Measurements from ENCODE around the gene PRSS2. TPM values are rescaled to one million over a fixed set of nuclear protein-coding genes. Genes with fewer than 3 reads are reported as not detected.

The PRSS2 gene
- total RNA-seq, 4 donors from 2014 or later: 0.39 TPM; not detected in 3

DNA sequence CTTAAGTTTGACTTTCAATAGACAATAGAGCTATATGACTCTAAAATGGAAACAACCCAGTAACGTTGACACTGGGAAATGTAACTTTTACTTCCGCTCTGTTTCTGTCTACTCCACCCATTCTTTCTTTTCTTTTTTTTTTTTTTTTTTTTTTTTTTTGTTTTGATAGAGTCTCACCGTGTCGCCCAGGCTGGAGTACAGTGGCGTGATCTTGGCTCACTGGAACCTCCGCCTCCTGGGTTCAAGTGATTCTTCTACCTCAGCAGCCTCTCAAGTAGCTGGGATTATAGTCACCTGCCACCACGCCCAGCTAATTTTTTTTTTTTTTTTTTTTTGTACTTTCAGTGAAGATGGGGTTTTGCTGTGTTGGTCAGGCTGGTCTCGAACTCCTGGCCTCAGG, 13.9 kb downstream of the PRSS2 start:
- Histone ChIP-seq H3K27ac (replicated peaks in 1 of 4) (no peak overlapping the region), H3K36me3 (no peaks in the 10 kb centered on the region), H3K27me3 (peaks cover 0 to 17% (median 0%) of the 10 kb centered on the region in 4 donors), H3K4me1 (peaks cover 0 to 7% (median 4%) of the 10 kb centered on the region in 4 donors), H3K9me3 (no peaks in the 10 kb centered on the region), H3K4me3 (no peak overlapping the region)
- TF ChIP-seq CTCF (IDR thresholded peaks at IDR 0.05) (no peak), POLR2AphosphoS5 (IDR thresholded peaks at IDR 0.05) (no peak), EP300 (IDR thresholded peaks at IDR 0.05) (no peak), POLR2A (IDR thresholded peaks at IDR 0.05; ENCODE audit: low read depth) (no peak)
- intact Hi-C loops (cut with DNase I): loop anchor here (5.0 to 10.0 kb wide), 3 partner anchors 152 to 250 kb away; no protein-coding TSS in a partner anchor
- 87% methylated on average over 8 of the region's 8 CpGs for WGBS
- DNase-seq (ENCODE audit: extremely low spot score): no peak

GRCh38 chr7:142785841-142786250, 15.1 kb downstream of the PRSS2 start:
- no peak for TF ChIP-seq POLR2A (IDR thresholded peaks at IDR 0.05; ENCODE audit: low read depth)
- TF ChIP-seq POLR2AphosphoS5 (IDR thresholded peaks at IDR 0.05): no peak
- TF ChIP-seq CTCF (IDR thresholded peaks at IDR 0.05): no peak
- TF ChIP-seq EP300 (IDR thresholded peaks at IDR 0.05): no peak
- no peak for DNase-seq (ENCODE audit: extremely low spot score)
- Histone ChIP-seq H3K4me3 (no peak overlapping the region), H3K36me3 (no peaks in the 10 kb centered on the region), H3K27ac (replicated peaks in 1 of 4) (no peak overlapping the region), H3K9me3 (no peaks in the 10 kb centered on the region), H3K4me1 (peaks cover 0 to 7% (median 4%) of the 10 kb centered on the region in 4 donors), H3K27me3 (peaks cover 0 to 17% (median 0%) of the 10 kb centered on the region in 4 donors)
- intact Hi-C loops (cut with DNase I): loop anchor here (10.0 kb wide), 1 partner anchor 251 kb away; no protein-coding TSS in a partner anchor
- 84% methylated on average over 8 of the region's 8 CpGs for WGBS

DNA sequence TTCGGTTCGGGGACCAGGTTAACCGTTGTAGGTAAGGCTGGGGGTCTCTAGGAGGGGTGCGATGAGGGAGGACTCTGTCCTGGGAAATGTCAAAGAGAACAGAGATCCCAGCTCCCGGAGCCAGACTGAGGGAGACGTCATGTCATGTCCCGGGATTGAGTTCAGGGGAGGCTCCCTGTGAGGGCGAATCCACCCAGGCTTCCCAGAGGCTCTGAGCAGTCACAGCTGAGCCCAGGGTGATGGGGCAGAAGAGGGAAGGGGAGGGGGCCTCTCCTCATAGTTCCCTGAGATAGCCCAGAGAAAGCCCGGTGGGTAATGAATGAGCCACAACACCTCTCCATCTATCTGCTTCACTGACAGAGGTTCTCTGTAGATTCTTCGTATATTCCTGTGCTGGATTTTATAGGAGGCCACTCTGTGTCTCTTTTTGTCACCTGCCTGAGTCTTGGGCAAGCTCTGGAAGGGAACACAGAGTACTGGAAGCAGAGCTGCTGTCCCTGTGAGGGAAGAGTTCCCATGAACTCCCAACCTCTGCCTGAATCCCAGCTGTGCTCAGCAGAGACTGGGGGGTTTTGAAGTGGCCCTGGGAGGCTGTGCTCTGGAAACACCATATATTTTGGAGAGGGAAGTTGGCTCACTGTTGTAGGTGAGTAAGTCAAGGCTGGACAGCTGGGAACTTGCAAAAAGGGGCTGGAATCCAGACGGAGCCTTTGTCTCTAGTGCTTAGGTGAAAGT, 16.4 kb downstream of the PRSS2 start:
- no peaks in the 10 kb centered on the region for H3K36me3 ChIP-seq
- no peak for TF ChIP-seq EP300 (IDR thresholded peaks at IDR 0.05)
- no peak for TF ChIP-seq POLR2AphosphoS5 (IDR thresholded peaks at IDR 0.05)
- no peak for TF ChIP-seq POLR2A (IDR thresholded peaks at IDR 0.05; ENCODE audit: low read depth)
- no peak for TF ChIP-seq CTCF (IDR thresholded peaks at IDR 0.05)
- H3K9me3 ChIP-seq: no peaks in the 10 kb centered on the region
- H3K27me3 ChIP-seq: peaks cover 0 to 25% (median 0%) of the 10 kb centered on the region in 4 donors
- H3K27ac ChIP-seq (replicated peaks in 1 of 4): no peak overlapping the region
- no peak for DNase-seq (ENCODE audit: extremely low spot score)
- intact Hi-C loops (cut with DNase I): loop anchor here (10.0 kb wide), 1 partner anchor 252 kb away; no protein-coding TSS in a partner anchor
- H3K4me1 ChIP-seq: peaks cover 0 to 7% (median 4%) of the 10 kb centered on the region in 4 donors
- 74% methylated on average over 8 of the region's 11 CpGs for WGBS
- no peak overlapping the region for H3K4me3 ChIP-seq

GRCh38 chr7:142787783-142788182, 17.0 kb downstream of the PRSS2 start:
- WGBS: 89% methylated on average over 6 of the region's 6 CpGs
- H3K36me3 ChIP-seq: no peaks in the 10 kb centered on the region

More at GRCh38 chr7:142787783-142788182, 17.0 kb downstream of the PRSS2 start:
- TF ChIP-seq POLR2AphosphoS5 (IDR thresholded peaks at IDR 0.05) (no peak), EP300 (IDR thresholded peaks at IDR 0.05) (no peak), POLR2A (IDR thresholded peaks at IDR 0.05; ENCODE audit: low read depth) (no peak), CTCF (IDR thresholded peaks at IDR 0.05) (no peak)
- Histone ChIP-seq H3K27me3 (peaks cover 0 to 24% (median 0%) of the 10 kb centered on the region in 4 donors), H3K9me3 (no peaks in the 10 kb centered on the region), H3K4me3 (no peak overlapping the region), H3K27ac (replicated peaks in 1 of 4) (no peak overlapping the region), H3K4me1 (peaks cover 0 to 6% (median 4%) of the 10 kb centered on the region in 4 donors)
- no peak for DNase-seq (ENCODE audit: extremely low spot score)
- intact Hi-C loops (cut with DNase I): loop anchor here (10.0 kb wide), 1 partner anchor 253 kb away; no protein-coding TSS in a partner anchor
